C4-2B (cell line): ENCODE measurements around the gene ZNF398.

Experiments
- ZFX ChIP-seq: fragments of 450-650 bp; IDR thresholded peaks from 2 replicates; pipeline ENCODE4 v1.6.1; 2017
- TF ChIP-seq, protein P1 (sequence below): fragments of 450-650 bp; conservative IDR thresholded peaks from 2 replicates; pipeline ENCODE4 v1.5.1; 2017; ENCODE audit warnings: mild to moderate bottlenecking

DNA sequence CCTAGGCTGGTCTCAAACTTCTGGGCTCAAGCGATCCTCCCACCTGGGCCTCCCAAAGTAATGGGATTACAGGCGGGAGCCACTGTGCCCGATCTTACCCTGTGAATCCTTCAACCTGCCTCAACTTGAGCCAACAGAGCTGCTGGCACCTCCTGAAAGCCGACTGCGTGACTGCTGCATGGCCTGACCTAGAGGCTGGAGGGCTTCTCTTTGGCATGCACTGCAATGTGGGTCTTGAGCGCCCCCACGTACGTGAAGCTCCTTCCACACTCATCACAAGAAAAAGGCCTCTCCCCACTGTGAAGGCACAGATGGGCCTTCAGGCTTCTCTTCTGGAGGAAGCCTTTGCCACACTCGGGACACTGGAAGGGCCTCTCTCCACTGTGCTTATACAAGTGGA, 43.8 kb upstream of the ZNF398 start:
- TF ChIP-seq, protein P1, sequence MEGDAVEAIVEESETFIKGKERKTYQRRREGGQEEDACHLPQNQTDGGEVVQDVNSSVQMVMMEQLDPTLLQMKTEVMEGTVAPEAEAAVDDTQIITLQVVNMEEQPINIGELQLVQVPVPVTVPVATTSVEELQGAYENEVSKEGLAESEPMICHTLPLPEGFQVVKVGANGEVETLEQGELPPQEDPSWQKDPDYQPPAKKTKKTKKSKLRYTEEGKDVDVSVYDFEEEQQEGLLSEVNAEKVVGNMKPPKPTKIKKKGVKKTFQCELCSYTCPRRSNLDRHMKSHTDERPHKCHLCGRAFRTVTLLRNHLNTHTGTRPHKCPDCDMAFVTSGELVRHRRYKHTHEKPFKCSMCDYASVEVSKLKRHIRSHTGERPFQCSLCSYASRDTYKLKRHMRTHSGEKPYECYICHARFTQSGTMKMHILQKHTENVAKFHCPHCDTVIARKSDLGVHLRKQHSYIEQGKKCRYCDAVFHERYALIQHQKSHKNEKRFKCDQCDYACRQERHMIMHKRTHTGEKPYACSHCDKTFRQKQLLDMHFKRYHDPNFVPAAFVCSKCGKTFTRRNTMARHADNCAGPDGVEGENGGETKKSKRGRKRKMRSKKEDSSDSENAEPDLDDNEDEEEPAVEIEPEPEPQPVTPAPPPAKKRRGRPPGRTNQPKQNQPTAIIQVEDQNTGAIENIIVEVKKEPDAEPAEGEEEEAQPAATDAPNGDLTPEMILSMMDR, result no peak
- TF ChIP-seq ZFX, result no peak
